Right atrium auricular region (tissue), 2 donors: ENCODE data around the gene MAMSTR. TPM values are rescaled to one million over a fixed set of nuclear protein-coding genes. Genes with fewer than 3 reads are reported as not detected.

Source experiments
- DNase-seq: peaks from one replicate; pipeline ENCODE4 v3.0.0-alpha.2; 2019; ENCODE audit warnings: low spot score
- H3K27ac ChIP-seq, 2 donors: fragments of 200-600 bp; sonication (generic); 1 replicate in 1 of 2; 2 replicates in 1 of 2; pipeline ENCODE4 v1.5.1; 2016 to 2019
- H3K27me3 ChIP-seq, 2 donors: fragments of 200-600 bp; sonication (generic); one replicate each; pipeline versions ENCODE4 v1.5.1 to v1.6.0; 2017 to 2019
- H3K36me3 ChIP-seq: fragments of 200-600 bp; sonication (generic); one replicate; pipeline ENCODE4 v1.5.1; 2016
- H3K4me1 ChIP-seq, 2 donors: fragments of 200-600 bp; sonication (generic); one replicate each; pipeline versions ENCODE4 v1.5.1 to v1.6.0; 2017 to 2019
- H3K4me3 ChIP-seq, 2 donors: fragments of 200-600 bp; sonication (generic); 1 replicate in 1 of 2; 2 replicates in 1 of 2; pipeline ENCODE4 v1.5.1; 2017 to 2019; ENCODE audit warnings: mild to moderate bottlenecking in 1 of 2, moderate library complexity in 1 of 2
- H3K9me3 ChIP-seq, 2 donors: fragments of 200-600 bp; sonication (generic); one replicate each; pipeline ENCODE4 v1.5.1; 2019
- total RNA-seq, 2 donors: library from RNA; depleted of rRNA; stranded (reverse); fragments of >200 nt; gene quantifications; one replicate each; pipeline ENCODE4 v1.1.0, GENCODE V29; 2016
- TF ChIP-seq, protein P1 (sequence below), 2 donors: fragments of 200-600 bp; sonication (generic); IDR thresholded peaks; one replicate each; pipeline ENCODE4 v1.5.1; 2019; ENCODE audit warnings: antibody characterized with exemption in 2 of 2

Gene MAMSTR
- total RNA-seq, 2 donors from 2014 or later: 0.70 to 2.4 TPM

DNA sequence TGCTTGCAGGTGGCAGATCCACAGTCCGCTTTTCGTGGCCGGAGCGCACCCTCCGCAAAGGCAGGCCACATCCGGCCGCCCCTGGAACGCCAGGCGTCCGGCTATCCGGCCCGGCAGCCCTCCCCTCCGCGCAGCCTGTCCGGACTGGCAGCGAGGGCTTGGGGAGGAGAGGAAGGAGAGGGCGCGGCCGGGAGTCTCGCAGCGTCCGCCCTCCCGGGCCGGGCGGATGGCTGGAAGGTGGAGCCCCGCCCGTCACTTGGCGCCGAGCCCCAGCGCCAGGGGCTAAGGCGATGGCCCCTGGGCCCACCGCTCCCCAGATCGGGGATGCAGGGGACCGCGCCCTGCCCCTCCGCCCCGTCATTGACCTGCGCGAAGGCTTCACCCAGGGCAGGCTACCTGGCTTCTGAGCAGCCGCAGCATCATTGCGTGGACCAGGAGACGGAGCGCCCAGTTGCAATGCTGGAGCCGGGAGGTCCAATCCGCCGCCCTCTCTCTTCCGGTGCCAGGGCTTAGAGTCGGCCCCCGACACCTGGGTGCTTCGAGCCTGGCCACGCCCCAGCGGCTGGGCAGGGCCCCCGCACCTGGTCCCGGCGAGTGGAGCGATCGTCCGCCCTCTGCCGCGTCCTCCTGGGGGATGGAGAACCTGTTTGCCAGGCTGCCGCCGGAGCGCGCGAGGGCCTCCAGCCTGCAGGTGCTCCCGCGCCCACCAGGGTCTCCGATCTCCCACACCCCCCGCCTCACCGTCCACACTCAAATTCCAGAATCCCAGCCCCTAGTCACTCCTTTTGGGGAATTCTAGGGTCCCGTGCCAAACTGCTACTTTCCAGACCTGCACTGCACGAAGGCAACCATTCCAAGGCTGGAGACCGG lies 33.2 kb upstream of the MAMSTR start, which contains the start of gene FUT1:
Gene FUT1 (minus strand): TSS at position 146 of the 870 bp plus-strand sequence. CDS start 1,360 bp downstream, outside the sequence.
- Histone ChIP-seq H3K4me3 (peak within 1 kb of the TSS; percentile 35 to 48), H3K9me3 (no peaks in the 10 kb centered on the region), H3K4me1 (peaks cover 0 to 20% of the 10 kb centered on the region in 2 donors), H3K36me3 (no peaks in the 10 kb centered on the region), H3K27ac (peak within 1 kb of the TSS; percentile 36 to 64), H3K27me3 (no peaks in the 10 kb centered on the region)
- TF ChIP-seq, protein P1, sequence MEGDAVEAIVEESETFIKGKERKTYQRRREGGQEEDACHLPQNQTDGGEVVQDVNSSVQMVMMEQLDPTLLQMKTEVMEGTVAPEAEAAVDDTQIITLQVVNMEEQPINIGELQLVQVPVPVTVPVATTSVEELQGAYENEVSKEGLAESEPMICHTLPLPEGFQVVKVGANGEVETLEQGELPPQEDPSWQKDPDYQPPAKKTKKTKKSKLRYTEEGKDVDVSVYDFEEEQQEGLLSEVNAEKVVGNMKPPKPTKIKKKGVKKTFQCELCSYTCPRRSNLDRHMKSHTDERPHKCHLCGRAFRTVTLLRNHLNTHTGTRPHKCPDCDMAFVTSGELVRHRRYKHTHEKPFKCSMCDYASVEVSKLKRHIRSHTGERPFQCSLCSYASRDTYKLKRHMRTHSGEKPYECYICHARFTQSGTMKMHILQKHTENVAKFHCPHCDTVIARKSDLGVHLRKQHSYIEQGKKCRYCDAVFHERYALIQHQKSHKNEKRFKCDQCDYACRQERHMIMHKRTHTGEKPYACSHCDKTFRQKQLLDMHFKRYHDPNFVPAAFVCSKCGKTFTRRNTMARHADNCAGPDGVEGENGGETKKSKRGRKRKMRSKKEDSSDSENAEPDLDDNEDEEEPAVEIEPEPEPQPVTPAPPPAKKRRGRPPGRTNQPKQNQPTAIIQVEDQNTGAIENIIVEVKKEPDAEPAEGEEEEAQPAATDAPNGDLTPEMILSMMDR (IDR thresholded peaks at IDR 0.05): no peak
- peak; percentile 59 for DNase-seq

DNA sequence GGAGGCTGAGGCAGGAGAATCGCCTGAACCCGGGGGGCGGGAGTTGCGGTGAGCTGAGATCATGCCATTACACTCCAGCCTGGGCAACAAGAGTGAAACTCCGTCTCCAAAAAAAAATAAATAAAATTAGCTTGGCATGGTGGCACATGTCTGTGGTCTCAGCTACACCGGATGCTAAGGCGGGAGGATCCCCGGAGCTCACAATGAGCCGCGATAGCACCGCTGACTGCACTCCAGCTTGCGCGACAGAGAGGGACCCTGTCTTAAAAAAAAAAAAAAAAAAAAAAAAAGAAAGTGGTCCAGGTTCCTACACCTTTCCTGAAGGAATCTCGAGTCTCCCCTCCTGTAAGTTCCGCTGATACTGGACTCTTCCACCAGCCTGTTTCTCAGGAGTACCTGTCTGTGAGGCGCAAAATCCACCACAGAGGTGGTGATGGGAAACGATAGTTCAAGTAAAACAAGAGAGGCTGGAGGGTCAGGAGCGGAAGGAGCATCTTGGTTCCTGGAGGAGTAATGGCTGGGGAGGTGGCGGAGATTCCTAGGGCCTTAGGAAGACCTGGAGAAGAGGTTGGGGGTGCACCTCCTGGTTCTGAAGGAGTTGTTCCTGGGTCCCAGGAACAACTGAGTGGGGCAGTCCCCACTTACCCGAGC lies 32.4 kb upstream of the MAMSTR start:
- H3K27ac ChIP-seq: peak overlapping the region; percentile 33 to 64

DNA sequence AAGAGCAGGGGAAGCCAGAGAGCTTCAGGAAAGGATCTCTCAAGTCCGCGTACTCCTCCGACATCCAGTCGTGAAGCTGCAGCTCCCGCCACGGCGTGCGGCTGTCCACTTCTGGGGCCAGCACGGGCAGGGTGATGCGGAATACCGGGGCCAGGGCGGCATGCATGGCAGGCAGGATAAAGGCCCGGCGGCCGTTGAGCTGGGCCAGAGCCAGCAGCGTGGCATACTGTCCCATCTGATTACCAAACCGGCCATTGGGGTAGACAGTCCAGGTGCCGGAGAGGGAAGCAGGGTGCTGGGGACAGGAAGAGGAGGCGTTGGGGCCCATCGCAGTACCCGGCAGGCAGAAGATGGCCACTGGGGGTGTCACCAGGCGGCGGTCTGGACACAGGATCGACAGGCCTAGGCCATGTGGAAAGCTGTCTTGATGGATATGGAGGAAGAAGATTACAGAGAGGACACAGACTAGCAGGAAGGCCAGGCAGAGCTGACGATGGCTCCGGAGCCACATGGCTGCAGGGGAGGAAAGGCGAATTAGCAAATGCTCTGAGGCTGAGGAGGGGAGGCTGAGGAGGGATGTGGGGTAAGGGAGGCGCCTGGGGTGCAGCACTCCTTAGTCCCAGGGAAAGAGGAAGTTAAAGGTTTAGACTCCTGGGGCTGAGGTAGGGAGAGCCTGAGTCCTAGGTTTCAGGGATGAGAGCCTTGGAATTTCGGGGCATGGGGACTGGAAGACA lies 31.4 kb upstream of the MAMSTR start:
- peaks cover 0 to 32% of the 10 kb centered on the region in 2 donors for H3K4me1 ChIP-seq
- TF ChIP-seq, protein P1 (IDR thresholded peaks at IDR 0.05): no peak

More for the DNA sequence above, 32.4 kb upstream of the MAMSTR start:
- TF ChIP-seq, protein P1 (IDR thresholded peaks at IDR 0.05): no peak
- Histone ChIP-seq H3K4me3 (peak overlapping the region; percentile 35 to 48), H3K4me1 (peaks cover 0 to 26% of the 10 kb centered on the region in 2 donors), H3K36me3 (no peaks in the 10 kb centered on the region), H3K27me3 (no peaks in the 10 kb centered on the region), H3K9me3 (no peaks in the 10 kb centered on the region)
- no peak for DNase-seq

DNA sequence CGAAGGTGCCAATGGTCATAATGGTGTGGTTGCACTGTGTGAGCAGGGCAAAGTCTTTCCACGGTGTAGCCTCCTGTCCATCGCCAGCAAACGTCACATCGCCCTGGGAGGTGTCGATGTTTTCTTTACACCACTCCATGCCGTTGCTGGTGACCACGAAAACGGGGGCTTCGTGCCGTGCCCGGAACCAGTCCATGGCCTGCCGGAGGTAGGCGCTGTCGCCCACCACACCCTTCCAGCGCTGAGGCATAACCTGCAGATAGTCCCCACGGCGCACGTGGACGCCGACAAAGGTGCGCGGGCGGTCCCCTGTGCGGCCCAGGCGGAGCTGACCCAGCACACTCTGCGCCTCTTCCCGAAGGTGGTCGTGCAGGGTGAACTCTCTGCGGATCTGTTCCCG lies 30.8 kb upstream of the MAMSTR start:
- Histone ChIP-seq H3K27ac (no peak overlapping the region), H3K4me1 (peaks cover 0 to 32% of the 10 kb centered on the region in 2 donors)
- TF ChIP-seq, protein P1 (IDR thresholded peaks at IDR 0.05): no peak

More for the DNA sequence above, 31.4 kb upstream of the MAMSTR start:
- H3K4me3 ChIP-seq: peak overlapping the region in 1 of 2 donors; percentile 48
- no peaks in the 10 kb centered on the region for H3K36me3 ChIP-seq
- H3K27me3 ChIP-seq: no peaks in the 10 kb centered on the region
- no peak for DNase-seq
- no peak overlapping the region for H3K27ac ChIP-seq
- no peaks in the 10 kb centered on the region for H3K9me3 ChIP-seq

DNA sequence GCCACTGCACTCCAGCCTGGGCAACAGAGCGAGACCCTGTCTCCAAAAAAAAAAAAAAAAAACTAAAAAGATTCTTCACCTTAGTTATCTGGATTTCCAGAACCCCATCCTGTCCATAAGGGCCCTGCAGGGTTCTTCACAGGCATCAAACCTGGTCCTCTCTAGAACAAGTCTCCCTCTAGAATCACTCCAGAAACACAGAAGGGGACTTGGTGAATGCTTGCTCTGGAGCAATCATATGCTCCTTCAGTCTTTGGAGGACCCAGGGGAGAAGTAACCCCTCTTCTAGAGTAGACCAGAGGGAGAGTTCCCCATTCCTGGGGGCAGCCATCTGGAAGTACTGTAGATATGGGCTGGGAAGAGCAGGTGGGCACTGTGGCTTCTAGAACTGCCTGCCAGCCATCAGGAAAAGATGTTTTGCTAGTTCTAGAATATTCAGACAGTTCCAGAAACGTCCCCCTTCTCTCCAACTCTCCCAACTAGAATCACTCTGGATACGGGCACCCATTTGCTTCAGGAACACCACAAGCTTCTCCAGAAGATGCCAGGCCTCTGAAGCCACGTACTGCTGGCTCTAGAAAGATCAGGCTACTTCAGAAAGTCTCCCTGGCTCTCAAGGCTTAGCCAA lies 30.2 kb upstream of the MAMSTR start:
- H3K9me3 ChIP-seq: no peaks in the 10 kb centered on the region
- H3K27ac ChIP-seq: no peak overlapping the region
- peaks cover 0 to 32% of the 10 kb centered on the region in 2 donors for H3K4me1 ChIP-seq
- no peaks in the 10 kb centered on the region for H3K36me3 ChIP-seq
- DNase-seq: no peak
- no peaks in the 10 kb centered on the region for H3K27me3 ChIP-seq
- TF ChIP-seq, protein P1 (IDR thresholded peaks at IDR 0.05): no peak
- no peak overlapping the region for H3K4me3 ChIP-seq

More for the DNA sequence above, 30.8 kb upstream of the MAMSTR start:
- no peak for DNase-seq
- Histone ChIP-seq H3K27me3 (no peaks in the 10 kb centered on the region), H3K36me3 (no peaks in the 10 kb centered on the region), H3K4me3 (no peak overlapping the region), H3K9me3 (no peaks in the 10 kb centered on the region)
